ENCODE measurements around the gene LAG3.

LAG3 gene

GRCh38 chr12:6774499-6775062 lies 2.3 kb downstream of the LAG3 start:
- H3K4me3 ChIP-seq (ENCODE audit: low read depth, low read length), result no peak overlapping the region
- ChIA-PET CTCF (interaction anchor here (0.9 to 12.1 kb wide), 8 partner anchors 6 to 217 kb away, joined by 3 to 272 read pairs (median 4); partner anchors contain the start of genes MLF2 and PTMS), POLR2A (interaction anchor here (1.0 kb wide), 2 partner anchors 9 to 22 kb away, joined by 3 read pairs; partner anchors contain the start of genes MLF2 and PTMS)
- TF ChIP-seq CTCF (IDR thresholded peaks at IDR 0.05; ENCODE audit: insufficient read depth, low read length, missing control alignments), result no peak
- DNase-seq (ENCODE audit: low read depth, low spot score), result no peak

DNA sequence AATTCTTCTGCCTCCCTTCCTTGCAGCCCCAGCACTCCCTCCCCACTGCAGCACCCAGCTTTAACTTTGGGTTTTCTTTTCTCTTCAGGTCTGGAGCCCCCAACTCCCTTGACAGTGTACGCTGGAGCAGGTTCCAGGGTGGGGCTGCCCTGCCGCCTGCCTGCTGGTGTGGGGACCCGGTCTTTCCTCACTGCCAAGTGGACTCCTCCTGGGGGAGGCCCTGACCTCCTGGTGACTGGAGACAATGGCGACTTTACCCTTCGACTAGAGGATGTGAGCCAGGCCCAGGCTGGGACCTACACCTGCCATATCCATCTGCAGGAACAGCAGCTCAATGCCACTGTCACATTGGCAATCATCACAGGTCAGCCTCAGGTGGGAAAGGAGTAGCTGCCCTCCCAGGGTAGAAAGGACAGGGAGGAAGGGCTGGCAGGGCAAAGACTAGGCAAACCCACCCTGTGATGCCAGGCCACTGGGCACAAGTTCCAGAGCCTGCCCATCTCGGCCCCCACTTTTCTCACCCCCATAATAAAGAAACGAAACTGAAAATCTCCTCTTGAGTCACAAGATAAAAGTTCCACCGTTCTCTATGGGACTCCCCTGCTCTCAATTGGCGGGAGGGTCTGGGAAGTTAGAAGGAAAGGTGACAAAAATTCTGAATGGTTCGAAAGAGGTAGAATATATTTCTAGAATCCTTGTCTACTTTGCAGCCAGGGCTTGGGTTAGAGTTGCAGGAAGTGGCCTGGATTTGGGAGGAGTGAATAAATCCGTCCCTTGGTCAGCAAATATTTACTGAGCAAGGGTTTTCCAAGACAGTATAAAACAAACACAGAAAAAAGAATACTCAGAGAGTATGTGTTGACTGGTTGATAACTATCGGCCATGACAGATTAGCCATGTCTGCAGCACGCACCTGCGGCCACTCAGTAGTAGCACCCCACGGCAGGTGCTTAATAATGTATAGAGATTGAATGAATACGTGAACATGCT lies 3.2 kb downstream of the LAG3 start:
- ChIA-PET POLR2A (interaction anchor here (1.0 kb wide), 1 partner anchor 10 kb away, joined by 3 read pairs; the partner anchor contains the start of gene PTMS), CTCF (interaction anchor here (1.0 to 12.1 kb wide), 7 partner anchors 7 to 156 kb away, joined by 3 to 272 read pairs (median 5); partner anchors contain the start of genes MLF2 and PTMS)
- no peak for TF ChIP-seq CTCF (IDR thresholded peaks at IDR 0.05; ENCODE audit: insufficient read depth, low read length, missing control alignments)
- DNase-seq (ENCODE audit: low read depth, low spot score), result no peak
- no peak overlapping the region for H3K4me3 ChIP-seq (ENCODE audit: low read depth, low read length)

- TF ChIP-seq CTCF (IDR thresholded peaks at IDR 0.05; ENCODE audit: insufficient read depth, low read length, missing control alignments), result no peak
- H3K4me3 ChIP-seq (ENCODE audit: low read depth, low read length), result no peak overlapping the region
- ChIA-PET CTCF (interaction anchor here (0.6 to 12.1 kb wide), 7 partner anchors 9 to 157 kb away, joined by 3 to 272 read pairs (median 5); partner anchors contain the start of genes MLF2 and PTMS), POLR2A (interaction anchor here (2.1 to 3.5 kb wide), 2 partner anchors 11 to 24 kb away, joined by 12 to 23 read pairs; partner anchors contain the start of genes MLF2 and PTMS)
- no peak for DNase-seq (ENCODE audit: low read depth, low spot score)
Measured at GRCh38 chr12:6777386-6777785, 5.1 kb downstream of the LAG3 start.

DNA sequence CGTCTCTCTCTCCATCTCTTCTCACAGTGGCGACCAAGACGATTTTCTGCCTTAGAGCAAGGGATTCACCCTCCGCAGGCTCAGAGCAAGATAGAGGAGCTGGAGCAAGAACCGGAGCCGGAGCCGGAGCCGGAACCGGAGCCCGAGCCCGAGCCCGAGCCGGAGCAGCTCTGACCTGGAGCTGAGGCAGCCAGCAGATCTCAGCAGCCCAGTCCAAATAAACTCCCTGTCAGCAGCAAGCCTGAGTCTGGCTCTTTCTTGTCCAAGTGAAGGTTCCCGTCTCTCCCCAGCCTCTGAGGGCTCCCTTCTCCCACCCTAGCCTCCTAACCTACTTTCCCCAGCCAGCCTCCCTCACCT lies 5.9 kb downstream of the LAG3 start:
- H3K4me3 ChIP-seq (ENCODE audit: low read depth, low read length), result peak overlapping the region; percentile 54
- no peak for TF ChIP-seq CTCF (IDR thresholded peaks at IDR 0.05; ENCODE audit: insufficient read depth, low read length, missing control alignments)
- CTCF ChIA-PET, result interaction anchor here (0.7 to 12.1 kb wide), 17 partner anchors 9 to 175 kb away, joined by 3 to 272 read pairs (median 6); partner anchors contain the start of genes GPR162, MLF2 and PTMS
- DNase-seq (ENCODE audit: low read depth, low spot score), result no peak
- POLR2A ChIA-PET, result interaction anchor here (1.0 to 3.5 kb wide), 3 partner anchors 12 to 89 kb away, joined by 6 to 23 read pairs (median 12); partner anchors contain the start of genes MLF2, PTMS and ZNF384

- peak; percentile 53 for DNase-seq (ENCODE audit: low read depth, low spot score)
- ChIA-PET POLR2A (interaction anchor here (1.0 to 3.5 kb wide), 3 partner anchors 12 to 89 kb away, joined by 6 to 23 read pairs (median 12); partner anchors contain the start of genes MLF2, PTMS and ZNF384), CTCF (interaction anchor here (0.6 to 12.1 kb wide), 25 partner anchors 8 to 175 kb away, joined by 3 to 272 read pairs (median 5); partner anchors contain the start of genes GPR162, MLF2 and PTMS)
- H3K4me3 ChIP-seq (ENCODE audit: low read depth, low read length), result peak overlapping the region; percentile 54
- peak; percentile 98 for TF ChIP-seq CTCF (IDR thresholded peaks at IDR 0.05; ENCODE audit: insufficient read depth, low read length, missing control alignments)
Measured at GRCh38 chr12:6778574-6779550, 6.5 kb downstream of the LAG3 start.
